ENCODE measurements around the gene BLOC1S2. TPM values are rescaled to one million over a fixed set of nuclear protein-coding genes. Genes with fewer than 3 reads are reported as not detected.

Gene BLOC1S2
- total and polyA plus RNA-seq, 2 of the 8 experiments (the other 6 are each of a cell fraction or from before 2014, with no cell fraction given) = 25.1 to 50.6 TPM

GRCh38 chr10:100330079-100330478 is 43.6 kb upstream of the BLOC1S2 start, which contains the start of gene PKD2L1:
PKD2L1 (minus strand) TSS chr10:100330228; CDS start chr10:100330103, 125 bp downstream.
- Histone ChIP-seq H4K91ac (replicated peaks; ENCODE audit: insufficient read length, low read length) (no peak within 1 kb of the TSS), H3K9me3 (ENCODE audit: insufficient read depth in 2 of 2, low read depth in 1 of 2, low read length in 1 of 2) (no peaks in the 10 kb centered on the region), H3K14ac (ENCODE audit: insufficient read length) (no peak within 1 kb of the TSS), H3K18ac (ENCODE audit: extremely low read depth, low read length) (no peak within 1 kb of the TSS), H3K23ac (ENCODE audit: insufficient read length) (no peak within 1 kb of the TSS), H3K23me2 (ENCODE audit: low read depth, low read length) (no peaks in the 10 kb centered on the region), H3K9ac (replicated peaks in 1 of 4; ENCODE audit: extremely low read depth in 1 of 4, low read depth in 3 of 4, low read length in 3 of 4) (no peak within 1 kb of the TSS), H4K20me1 (replicated peaks in 1 of 2; ENCODE audit: control insufficient read depth in 1 of 2, insufficient read depth in 2 of 2, low read length in 2 of 2) (no peaks in the 10 kb centered on the region), H3K4me2 (ENCODE audit: insufficient read depth in 1 of 2, low read depth in 2 of 2, low read length in 2 of 2) (no peak within 1 kb of the TSS), H2BK12ac (ENCODE audit: low read depth, low read length) (no peak within 1 kb of the TSS), H2AFZ (ENCODE audit: low read length) (no peak within 1 kb of the TSS), H3K4me1 (replicated peaks in 1 of 4; ENCODE audit: control insufficient read depth in 3 of 4, insufficient read depth in 4 of 4, low read length in 3 of 4) (no peaks in the 10 kb centered on the region; a peak in 1 of 7 replicates), H2AK5ac (ENCODE audit: low read depth, low read length) (no peak within 1 kb of the TSS), H4K5ac (ENCODE audit: insufficient read length, low read depth, low read length) (no peak within 1 kb of the TSS), H2BK20ac (ENCODE audit: low read length) (no peak within 1 kb of the TSS), H3K27me3 (replicated peaks in 1 of 4; ENCODE audit: control insufficient read depth in 3 of 4, extremely low read depth in 1 of 4, insufficient read depth in 3 of 4, low read length in 3 of 4) (no peaks in the 10 kb centered on the region; a peak in 3 of 7 replicates), H3K79me1 (ENCODE audit: low read depth, low read length) (no peaks in the 10 kb centered on the region), H3K27ac (ENCODE audit: low read depth, low read length) (no peak within 1 kb of the TSS), H3K79me2 (ENCODE audit: control insufficient read depth in 1 of 2, insufficient read depth in 2 of 2, low read length in 2 of 2) (no peaks in the 10 kb centered on the region), H2BK5ac (ENCODE audit: low read depth, low read length) (no peak within 1 kb of the TSS), H3K4ac (replicated peaks; ENCODE audit: insufficient read length, low read depth, low read length) (no peak within 1 kb of the TSS), H3K36me3 (ENCODE audit: control insufficient read depth in 2 of 4, insufficient read depth in 4 of 4, low read length in 3 of 4) (no peaks in the 10 kb centered on the region), H3K4me3 (ENCODE audit: extremely low read depth in 1 of 4, insufficient read depth in 2 of 4, low read depth in 3 of 4, low read length in 4 of 4) (no peak within 1 kb of the TSS), H2BK15ac (ENCODE audit: low read length) (no peak within 1 kb of the TSS), H3K56ac (replicated peaks; ENCODE audit: insufficient read length, low read depth, low read length) (no peak within 1 kb of the TSS), H4K8ac (ENCODE audit: extremely low read depth, insufficient read depth, low read length) (no peak within 1 kb of the TSS), H2BK120ac (replicated peaks; ENCODE audit: low read depth, low read length) (no peak within 1 kb of the TSS)
- WGBS, 2 experiments (ENCODE audit: extremely low coverage in 1 of 2, insufficient coverage in 1 of 2, insufficient read length in 1 of 2, insufficient replicate concordance in 2 of 2, low coverage in 1 of 2, low lambda C conversion rate in 2 of 2, missing lambda C conversion rate in 1 of 2) = 83% methylated on average over 4 of the region's 5 CpGs; no CpG with 5 or more reads in 1 of the 2 experiments
- ChIA-PET POLR2A (ENCODE audit: partially characterized antibody) (interaction anchor here (0.5 to 1.6 kb wide), 7 partner anchors 14 to 203 kb away, joined by 3 to 5 read pairs (median 3); no protein-coding TSS in a partner anchor), CTCF (ENCODE audit: partially characterized antibody) (interaction anchor here (0.6 to 21.7 kb wide), 14 partner anchors 10 to 1395 kb away, joined by 3 to 226 read pairs (median 3); no protein-coding TSS in a partner anchor)
- FAIRE-seq (no peak), DNase-seq (ENCODE audit: low read depth in 1 of 2, low spot score in 2 of 2) (no peak)
- TF ChIP-seq POLR2AphosphoS5 (IDR thresholded peaks at IDR 0.05; ENCODE audit: low read depth, low read length) (no peak), HDAC6 (IDR thresholded peaks at IDR 0.05; ENCODE audit: low read depth, low read length) (no peak), CBX8 (IDR thresholded peaks at IDR 0.05; ENCODE audit: borderline replicate concordance, low read depth, low read length) (no peak), TAF7 (optimal IDR thresholded peaks at IDR 0.05; ENCODE audit: borderline replicate concordance, low read depth, low read length) (no peak), HDAC2 (IDR thresholded peaks at IDR 0.05; ENCODE audit: borderline replicate concordance in 1 of 2, low read depth in 2 of 2, low read length in 2 of 2) (no peak), EZH2 (IDR thresholded peaks at IDR 0.05; ENCODE audit: low read depth, low read length, severe bottlenecking) (no peak), TBP (IDR thresholded peaks at IDR 0.05; ENCODE audit: low read depth, low read length) (no peak), BACH1 (IDR thresholded peaks at IDR 0.05; ENCODE audit: low read length) (no peak), TCF12 (IDR thresholded peaks at IDR 0.05; ENCODE audit: low read depth, low read length) (no peak), NANOG (IDR thresholded peaks at IDR 0.05; ENCODE audit: insufficient read depth, low read depth, low read length, poor library complexity, severe bottlenecking) (no peak), PHF8 (conservative IDR thresholded peaks at IDR 0.05; ENCODE audit: low read depth, low read length) (no peak), GABPA (IDR thresholded peaks at IDR 0.05; ENCODE audit: borderline replicate concordance, insufficient read depth, low read length) (no peak), SAP30 (IDR thresholded peaks at IDR 0.05; ENCODE audit: insufficient read depth, insufficient replicate concordance, low read length) (no peak)
